Measurements from ENCODE around the gene DUSP12. TPM values are rescaled to one million over a fixed set of nuclear protein-coding genes. Genes with fewer than 3 reads are reported as not detected.

DUSP12 gene
- polyA plus RNA-seq, 1 of the 3 experiments (the other 2 are of a cell fraction): 41.7 TPM

GRCh38 chr1:161773791-161774190 is 24.2 kb downstream of the DUSP12 start:
- H3K9ac ChIP-seq: no peak overlapping the region
- H3K79me2 ChIP-seq (ENCODE audit: insufficient read depth): peaks cover 72% of the 10 kb centered on the region
- H3K4me2 ChIP-seq: no peak overlapping the region
- H3K4me3 ChIP-seq (ENCODE audit: low read depth in 2 of 2, low read length in 1 of 2): no peak overlapping the region
- ChIA-PET CTCF (no interaction called here), POLR2A (no interaction called here)
- no peaks in the 10 kb centered on the region for H3K9me3 ChIP-seq
- no peaks in the 10 kb centered on the region for H3K4me1 ChIP-seq (ENCODE audit: control insufficient read depth in 1 of 2, insufficient read depth in 2 of 2, low read depth in 1 of 2, low read length in 1 of 2)
- H3K27me3 ChIP-seq (ENCODE audit: insufficient read depth): no peaks in the 10 kb centered on the region
- H3K9me2 ChIP-seq: no peaks in the 10 kb centered on the region
- H3F3A ChIP-seq (replicated peaks; ENCODE audit: insufficient read depth): peaks cover 8% of the 10 kb centered on the region
- H2AFZ ChIP-seq (ENCODE audit: low read depth): no peak overlapping the region
- no peak for DNase-seq
- no peaks in the 10 kb centered on the region for H3K36me3 ChIP-seq (replicated peaks in 1 of 2; ENCODE audit: control insufficient read depth in 1 of 2, insufficient read depth in 2 of 2, low read length in 1 of 2)
- no peak for TF ChIP-seq TAF1 (IDR thresholded peaks at IDR 0.05; ENCODE audit: borderline replicate concordance, low read depth, low read length)
- no peak for TF ChIP-seq SIN3A (IDR thresholded peaks at IDR 0.05; ENCODE audit: borderline replicate concordance, low read depth, low read length)
- TF ChIP-seq JUND (IDR thresholded peaks at IDR 0.05): no peak
- no peak for TF ChIP-seq IRF3 (IDR thresholded peaks at IDR 0.05; ENCODE audit: low read depth, low read length)
- no peak for TF ChIP-seq CHD2 (IDR thresholded peaks at IDR 0.05; ENCODE audit: low read length, partially characterized antibody)
- no peak for TF ChIP-seq RAD21 (IDR thresholded peaks at IDR 0.05; ENCODE audit: low read length)
- TF ChIP-seq RCOR1 (IDR thresholded peaks at IDR 0.05; ENCODE audit: low read length): no peak
- no peak for TF ChIP-seq RXRA (IDR thresholded peaks at IDR 0.05; ENCODE audit: borderline replicate concordance, low read depth)
- TF ChIP-seq, protein P1, sequence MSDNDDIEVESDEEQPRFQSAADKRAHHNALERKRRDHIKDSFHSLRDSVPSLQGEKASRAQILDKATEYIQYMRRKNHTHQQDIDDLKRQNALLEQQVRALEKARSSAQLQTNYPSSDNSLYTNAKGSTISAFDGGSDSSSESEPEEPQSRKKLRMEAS (IDR thresholded peaks at IDR 0.05; ENCODE audit: low read depth): no peak
- TF ChIP-seq MXI1 (IDR thresholded peaks at IDR 0.05; ENCODE audit: low read depth, low read length): no peak
- TF ChIP-seq EP300 (IDR thresholded peaks at IDR 0.05; ENCODE audit: borderline replicate concordance in 1 of 2, low read depth in 1 of 2, low read length in 1 of 2): no peak
- H4K20me1 ChIP-seq (ENCODE audit: insufficient read depth): no peaks in the 10 kb centered on the region
- WGBS (ENCODE audit: low lambda C conversion rate): 78% methylated on average over 4 of the region's 4 CpGs
- no peak overlapping the region for H3K27ac ChIP-seq (ENCODE audit: low read depth in 2 of 2, low read length in 1 of 2)

DNA sequence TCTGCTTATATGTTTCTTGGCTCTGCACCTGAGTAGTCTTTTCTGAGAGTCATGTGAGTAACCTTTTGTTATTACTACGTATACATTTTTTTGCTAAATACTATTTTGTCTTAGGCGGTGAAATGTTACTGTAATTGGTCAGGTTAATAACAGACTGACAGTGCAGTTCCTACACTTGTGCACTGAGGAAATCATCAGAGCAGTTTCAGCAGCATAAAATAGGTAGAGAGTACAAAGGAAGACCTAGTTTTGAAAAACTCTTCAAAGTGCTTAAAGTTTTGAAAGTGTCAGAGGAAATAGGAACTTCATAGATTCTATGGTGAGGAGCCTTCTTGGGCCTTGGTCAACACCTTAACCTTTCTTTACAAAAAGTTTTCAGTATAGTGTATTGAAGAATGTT is 27.7 kb downstream of the DUSP12 start:
- Histone ChIP-seq H3K79me2 (ENCODE audit: insufficient read depth) (peaks cover 48% of the 10 kb centered on the region; the same call in 1 of the 2 replicates), H3K4me3 (ENCODE audit: low read depth in 2 of 2, low read length in 1 of 2) (no peak overlapping the region), H3K27me3 (ENCODE audit: insufficient read depth) (no peaks in the 10 kb centered on the region), H4K20me1 (ENCODE audit: insufficient read depth) (no peaks in the 10 kb centered on the region), H3K27ac (ENCODE audit: low read depth in 2 of 2, low read length in 1 of 2) (no peak overlapping the region), H3K9ac (no peak overlapping the region), H2AFZ (ENCODE audit: low read depth) (no peak overlapping the region), H3K9me2 (no peaks in the 10 kb centered on the region), H3K36me3 (replicated peaks in 1 of 2; ENCODE audit: control insufficient read depth in 1 of 2, insufficient read depth in 2 of 2, low read length in 1 of 2) (peaks cover 6 to 8% of the 10 kb centered on the region in 2 experiments), H3K4me2 (no peak overlapping the region), H3K9me3 (no peaks in the 10 kb centered on the region), H3K4me1 (ENCODE audit: control insufficient read depth in 1 of 2, insufficient read depth in 2 of 2, low read depth in 1 of 2, low read length in 1 of 2) (peaks cover 0 to 8% of the 10 kb centered on the region in 2 experiments; a peak in 3 of 4 replicates), H3F3A (replicated peaks; ENCODE audit: insufficient read depth) (peaks cover 17% of the 10 kb centered on the region)
- ChIA-PET CTCF (interaction anchor here (1.2 kb wide), 1 partner anchor 15 kb away, joined by 5 read pairs; no protein-coding TSS in a partner anchor), POLR2A (no interaction called here)
- no peak for DNase-seq
- no peak for TF ChIP-seq FOXJ3 (CRISPR knock-in tag; IDR thresholded peaks at IDR 0.05)
- TF ChIP-seq, protein P1 (IDR thresholded peaks at IDR 0.05; ENCODE audit: low read depth): no peak
- TF ChIP-seq CHD2 (IDR thresholded peaks at IDR 0.05; ENCODE audit: low read length, partially characterized antibody): no peak
- TF ChIP-seq, protein P2, sequence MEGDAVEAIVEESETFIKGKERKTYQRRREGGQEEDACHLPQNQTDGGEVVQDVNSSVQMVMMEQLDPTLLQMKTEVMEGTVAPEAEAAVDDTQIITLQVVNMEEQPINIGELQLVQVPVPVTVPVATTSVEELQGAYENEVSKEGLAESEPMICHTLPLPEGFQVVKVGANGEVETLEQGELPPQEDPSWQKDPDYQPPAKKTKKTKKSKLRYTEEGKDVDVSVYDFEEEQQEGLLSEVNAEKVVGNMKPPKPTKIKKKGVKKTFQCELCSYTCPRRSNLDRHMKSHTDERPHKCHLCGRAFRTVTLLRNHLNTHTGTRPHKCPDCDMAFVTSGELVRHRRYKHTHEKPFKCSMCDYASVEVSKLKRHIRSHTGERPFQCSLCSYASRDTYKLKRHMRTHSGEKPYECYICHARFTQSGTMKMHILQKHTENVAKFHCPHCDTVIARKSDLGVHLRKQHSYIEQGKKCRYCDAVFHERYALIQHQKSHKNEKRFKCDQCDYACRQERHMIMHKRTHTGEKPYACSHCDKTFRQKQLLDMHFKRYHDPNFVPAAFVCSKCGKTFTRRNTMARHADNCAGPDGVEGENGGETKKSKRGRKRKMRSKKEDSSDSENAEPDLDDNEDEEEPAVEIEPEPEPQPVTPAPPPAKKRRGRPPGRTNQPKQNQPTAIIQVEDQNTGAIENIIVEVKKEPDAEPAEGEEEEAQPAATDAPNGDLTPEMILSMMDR (IDR thresholded peaks at IDR 0.05): no peak
- TF ChIP-seq, protein P3, sequence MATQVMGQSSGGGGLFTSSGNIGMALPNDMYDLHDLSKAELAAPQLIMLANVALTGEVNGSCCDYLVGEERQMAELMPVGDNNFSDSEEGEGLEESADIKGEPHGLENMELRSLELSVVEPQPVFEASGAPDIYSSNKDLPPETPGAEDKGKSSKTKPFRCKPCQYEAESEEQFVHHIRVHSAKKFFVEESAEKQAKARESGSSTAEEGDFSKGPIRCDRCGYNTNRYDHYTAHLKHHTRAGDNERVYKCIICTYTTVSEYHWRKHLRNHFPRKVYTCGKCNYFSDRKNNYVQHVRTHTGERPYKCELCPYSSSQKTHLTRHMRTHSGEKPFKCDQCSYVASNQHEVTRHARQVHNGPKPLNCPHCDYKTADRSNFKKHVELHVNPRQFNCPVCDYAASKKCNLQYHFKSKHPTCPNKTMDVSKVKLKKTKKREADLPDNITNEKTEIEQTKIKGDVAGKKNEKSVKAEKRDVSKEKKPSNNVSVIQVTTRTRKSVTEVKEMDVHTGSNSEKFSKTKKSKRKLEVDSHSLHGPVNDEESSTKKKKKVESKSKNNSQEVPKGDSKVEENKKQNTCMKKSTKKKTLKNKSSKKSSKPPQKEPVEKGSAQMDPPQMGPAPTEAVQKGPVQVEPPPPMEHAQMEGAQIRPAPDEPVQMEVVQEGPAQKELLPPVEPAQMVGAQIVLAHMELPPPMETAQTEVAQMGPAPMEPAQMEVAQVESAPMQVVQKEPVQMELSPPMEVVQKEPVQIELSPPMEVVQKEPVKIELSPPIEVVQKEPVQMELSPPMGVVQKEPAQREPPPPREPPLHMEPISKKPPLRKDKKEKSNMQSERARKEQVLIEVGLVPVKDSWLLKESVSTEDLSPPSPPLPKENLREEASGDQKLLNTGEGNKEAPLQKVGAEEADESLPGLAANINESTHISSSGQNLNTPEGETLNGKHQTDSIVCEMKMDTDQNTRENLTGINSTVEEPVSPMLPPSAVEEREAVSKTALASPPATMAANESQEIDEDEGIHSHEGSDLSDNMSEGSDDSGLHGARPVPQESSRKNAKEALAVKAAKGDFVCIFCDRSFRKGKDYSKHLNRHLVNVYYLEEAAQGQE (IDR thresholded peaks at IDR 0.05; ENCODE audit: low read depth, low read length): no peak
- TF ChIP-seq GATA2 (CRISPR knock-in tag; IDR thresholded peaks at IDR 0.05): no peak
- TF ChIP-seq MXI1 (IDR thresholded peaks at IDR 0.05; ENCODE audit: low read depth, low read length): no peak
- no peak for TF ChIP-seq RXRA (IDR thresholded peaks at IDR 0.05; ENCODE audit: borderline replicate concordance, low read depth)
- TF ChIP-seq MEF2A (IDR thresholded peaks at IDR 0.05; ENCODE audit: borderline replicate concordance, low read depth): no peak
- TF ChIP-seq GABPA (IDR thresholded peaks at IDR 0.05; ENCODE audit: low read depth): no peak
- no peak for TF ChIP-seq RCOR1 (IDR thresholded peaks at IDR 0.05; ENCODE audit: low read length)
- TF ChIP-seq POLR2AphosphoS5 (IDR thresholded peaks at IDR 0.05; ENCODE audit: low read depth, low read length): no peak
- no peak for TF ChIP-seq NFIC (IDR thresholded peaks at IDR 0.05; ENCODE audit: borderline replicate concordance)
- WGBS (ENCODE audit: low lambda C conversion rate): 96% methylated on average over 2 of the region's 2 CpGs

Data from SK-N-SH (cell line).